Activated T-cell treated with anti-CD3 and anti-CD28 coated beads for 1 hour (primary cell): ENCODE measurements around the gene FEZ2.
A peak's percentile ranks its signal among the peaks of the same experiment; 100 is the strongest.

Source experiments
- DNase-seq: peaks from one replicate; pipeline ENCODE4 v3.0.0-alpha.2; 2020; ENCODE audit warnings: low read depth

The FEZ2 gene

GRCh38 chr2:36528766-36529392, 69.1 kb downstream of the FEZ2 start:
- DNase-seq = no peak

DNA sequence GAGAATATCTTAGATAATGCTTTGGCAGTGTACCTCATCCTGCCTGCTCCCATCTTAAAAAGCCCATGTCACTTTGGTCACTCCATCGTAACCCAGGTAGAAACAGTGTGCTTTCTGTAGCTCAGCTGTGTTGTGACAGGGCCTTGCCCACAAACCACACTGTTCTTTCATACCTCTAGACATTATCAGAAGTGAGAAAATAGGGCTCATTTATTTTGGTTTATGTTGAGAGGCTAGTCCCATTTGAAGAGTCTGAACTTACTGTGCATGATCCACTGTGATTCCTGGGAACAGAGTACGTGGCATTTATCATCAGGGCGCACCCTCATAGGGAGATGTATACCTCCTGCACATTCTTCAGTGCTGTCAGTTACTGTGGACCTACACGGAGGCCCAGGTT, 69.7 kb downstream of the FEZ2 start:
- DNase-seq = no peak

- no peak for DNase-seq
Measured at GRCh38 chr2:36526226-36526625, 71.7 kb downstream of the FEZ2 start.

- DNase-seq = no peak
Measured at GRCh38 chr2:36525245-36525644, 72.7 kb downstream of the FEZ2 start.

DNA sequence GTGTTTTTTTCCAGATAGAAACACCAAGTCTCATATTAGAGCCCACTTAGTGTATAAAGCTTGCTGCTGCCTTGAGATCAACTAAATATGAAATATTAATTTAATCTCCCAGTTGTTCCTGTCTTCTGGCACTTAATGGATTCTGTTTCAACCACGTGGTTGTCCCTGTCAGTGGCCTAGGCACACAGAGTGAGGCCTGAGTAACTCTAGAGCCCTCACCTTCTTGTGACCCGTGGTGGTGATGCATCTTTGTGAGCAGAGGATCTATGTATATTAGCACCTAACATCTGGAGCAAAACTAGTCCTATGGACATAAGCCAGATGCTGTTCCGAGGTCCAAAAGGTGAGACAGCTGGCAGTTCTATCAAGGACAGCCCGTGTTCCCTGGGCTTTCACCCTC, 74.8 kb downstream of the FEZ2 start:
- DNase-seq = no peak

GRCh38 chr2:36520431-36520830, 77.5 kb downstream of the FEZ2 start:
- no peak for DNase-seq

- no peak for DNase-seq
Measured at GRCh38 chr2:36516136-36516870, 81.7 kb downstream of the FEZ2 start.

DNA sequence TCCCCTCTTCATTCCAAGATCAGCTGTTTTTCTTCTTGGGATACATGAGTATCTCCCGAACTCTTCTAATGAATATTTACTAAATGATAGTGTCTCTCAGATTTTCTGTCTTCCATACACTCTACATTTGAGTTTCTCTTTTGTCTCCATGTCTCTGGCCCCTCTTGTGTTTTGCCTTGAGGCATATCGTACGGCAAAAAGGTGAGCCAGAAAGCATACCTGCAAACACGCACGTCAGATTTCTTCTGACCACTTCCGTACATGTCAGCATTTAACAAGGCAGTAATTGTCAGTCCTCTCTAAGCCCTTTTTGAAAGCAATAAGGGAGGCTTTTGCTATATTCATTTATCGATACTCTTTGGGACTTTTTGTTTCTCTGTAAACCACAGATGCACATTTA, 82.4 kb downstream of the FEZ2 start:
- DNase-seq = no peak

GRCh38 chr2:36513661-36514060, 84.3 kb downstream of the FEZ2 start:
- no peak for DNase-seq

DNA sequence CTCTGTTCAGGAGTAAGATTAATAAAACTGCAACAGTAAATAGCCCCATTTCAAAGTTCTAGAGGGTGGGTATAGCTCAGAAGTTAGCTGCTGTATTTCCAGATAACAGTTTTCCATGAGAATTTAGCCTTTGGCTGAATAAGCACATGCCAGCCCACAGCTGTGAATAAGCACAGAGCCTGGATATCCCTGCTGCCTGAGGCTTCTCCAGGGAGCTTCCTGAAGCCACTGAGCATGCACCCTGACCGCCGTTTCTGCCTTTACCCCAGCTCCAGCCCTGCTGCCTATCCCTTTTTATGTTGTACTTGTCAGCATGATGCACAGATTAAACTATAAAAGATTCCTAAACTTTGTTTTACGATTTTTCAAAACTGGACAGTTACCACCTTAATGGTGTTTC, 85.3 kb downstream of the FEZ2 start:
- no peak for DNase-seq

- no peak for DNase-seq
Measured at GRCh38 chr2:36511858-36512603, 85.9 kb downstream of the FEZ2 start.

DNA sequence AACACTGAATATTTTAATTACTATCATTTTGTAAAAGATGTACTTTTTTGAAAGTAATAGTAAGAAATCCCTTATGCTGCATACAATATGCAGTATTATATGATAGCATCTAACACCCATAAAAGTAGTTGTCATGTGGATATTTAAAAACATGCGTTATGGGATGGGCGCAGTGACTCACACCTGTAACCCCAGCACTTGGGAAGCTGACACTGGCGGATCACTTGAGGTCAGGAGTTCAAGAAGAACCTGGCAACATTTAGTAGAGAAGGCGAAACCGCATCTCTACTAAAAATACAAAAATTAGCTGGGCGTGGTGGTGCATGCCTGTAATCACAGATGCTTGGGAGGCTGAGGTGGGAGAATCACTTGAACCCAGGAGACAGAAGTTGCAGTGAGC, 88.9 kb downstream of the FEZ2 start:
- DNase-seq = no peak

GRCh38 chr2:36507408-36507812, 90.6 kb downstream of the FEZ2 start:
- peak; percentile 3 for DNase-seq
